Stimulated activated CD8-positive, alpha-beta memory T cell treated with anti-CD3 and anti-CD28 coated beads, Interleukin-12 subunit alpha, Interleukin-12 subunit beta, amount 100 ng/mL, for 24 hours (primary cell): ENCODE data around the gene TXNDC2.
"Not testable (repeated sequence)": the region's sequence is repeated elsewhere in the genome, so short reads cannot be mapped to it uniquely, and the experiment has no call there.

Source experiments
- DNase-seq: peaks from one replicate; pipeline ENCODE4 v3.0.0-alpha.2; 2020; ENCODE audit errors: extremely low read depth

The TXNDC2 gene

GRCh38 chr18:9885170-9886004 lies at the start of gene TXNDC2:
TXNDC2 (plus strand) TSS chr18:9885973; CDS start chr18:9886681, 708 bp downstream.
- DNase-seq: no peak

- DNase-seq: no peak
Observed at GRCh38 chr18:9838144-9838877, 47.5 kb upstream of the TXNDC2 start.

- DNase-seq: no peak
Observed at GRCh38 chr18:9839211-9839610, 46.6 kb upstream of the TXNDC2 start.

GRCh38 chr18:9839853-9840252 lies 45.9 kb upstream of the TXNDC2 start:
- DNase-seq: no peak

- DNase-seq: no peak
Observed at GRCh38 chr18:9841752-9842151, 44.0 kb upstream of the TXNDC2 start.

GRCh38 chr18:9842448-9842847 lies 43.3 kb upstream of the TXNDC2 start:
- no peak for DNase-seq

GRCh38 chr18:9845256-9845655 lies 40.5 kb upstream of the TXNDC2 start:
- no peak for DNase-seq

GRCh38 chr18:9846162-9846925 lies 39.4 kb upstream of the TXNDC2 start:
- DNase-seq: no peak

- no peak for DNase-seq
Observed at GRCh38 chr18:9848170-9848879, 37.4 kb upstream of the TXNDC2 start.

GRCh38 chr18:9849407-9850283 lies 36.1 kb upstream of the TXNDC2 start:
- DNase-seq: no peak

GRCh38 chr18:9850309-9850708 lies 35.5 kb upstream of the TXNDC2 start:
- DNase-seq: no peak

GRCh38 chr18:9851511-9851910 lies 34.3 kb upstream of the TXNDC2 start:
- DNase-seq: no peak

GRCh38 chr18:9852266-9853081 lies 33.3 kb upstream of the TXNDC2 start:
- no peak for DNase-seq

- no peak for DNase-seq
Observed at GRCh38 chr18:9854801-9855676, 30.7 kb upstream of the TXNDC2 start.

- no peak for DNase-seq
Observed at GRCh38 chr18:9855681-9856080, 30.1 kb upstream of the TXNDC2 start.

- no peak for DNase-seq
Observed at GRCh38 chr18:9856092-9856491, 29.7 kb upstream of the TXNDC2 start.

- DNase-seq: not testable (repeated sequence)
Observed at GRCh38 chr18:9857479-9857998, 28.2 kb upstream of the TXNDC2 start.

GRCh38 chr18:9858642-9859041 lies 27.1 kb upstream of the TXNDC2 start:
- DNase-seq: no peak

GRCh38 chr18:9859232-9859631 lies 26.5 kb upstream of the TXNDC2 start:
- no peak for DNase-seq
